ENCODE data around the gene EPGN.
A peak's percentile ranks its signal among the peaks of the same experiment; 100 is the strongest.

EPGN gene

DNA sequence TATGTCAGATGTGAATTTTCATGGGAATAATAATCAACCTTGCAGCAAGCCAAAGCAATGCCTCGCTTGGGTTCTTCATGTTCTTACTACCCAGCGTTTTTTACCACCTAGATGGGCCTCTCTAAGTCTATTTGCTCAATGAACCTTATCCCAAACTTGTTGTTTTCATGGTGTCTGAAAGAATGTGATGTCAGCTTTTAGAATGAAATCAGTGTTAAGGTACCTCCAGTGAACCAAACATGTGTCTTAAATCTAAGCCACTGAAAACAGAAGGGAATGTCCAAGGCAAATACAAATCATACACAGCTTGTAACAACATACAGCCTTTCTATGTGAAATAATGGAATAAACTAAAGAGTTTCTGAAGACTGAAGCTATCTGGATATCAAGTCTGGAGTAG, 6.7 kb downstream of the EPGN start:
- Histone ChIP-seq H3K4me1 (ENCODE audit: control insufficient read depth, insufficient read depth, low read length) (no peaks in the 10 kb centered on the region), H3K9me3 (ENCODE audit: control insufficient read depth, insufficient read depth, low read depth, low read length) (no peaks in the 10 kb centered on the region), H3K27ac (ENCODE audit: extremely low read depth, low read depth, low read length) (no peak overlapping the region), H3K36me3 (ENCODE audit: control insufficient read depth in 2 of 2, insufficient read depth in 1 of 2, low read length in 2 of 2) (no peaks in the 10 kb centered on the region), H3K4me3 (ENCODE audit: low read depth, low read length) (no peak overlapping the region)
- POLR2A ChIA-PET, result no interaction called here
- CTCF ChIA-PET, result interaction anchor here (1.2 to 1.6 kb wide), 2 partner anchors 126 to 360 kb away, joined by 3 to 7 read pairs; no protein-coding TSS in a partner anchor
- no peak for TF ChIP-seq YY1 (tag by site-specific recombination; IDR thresholded peaks at IDR 0.05)
- TF ChIP-seq, protein P1, sequence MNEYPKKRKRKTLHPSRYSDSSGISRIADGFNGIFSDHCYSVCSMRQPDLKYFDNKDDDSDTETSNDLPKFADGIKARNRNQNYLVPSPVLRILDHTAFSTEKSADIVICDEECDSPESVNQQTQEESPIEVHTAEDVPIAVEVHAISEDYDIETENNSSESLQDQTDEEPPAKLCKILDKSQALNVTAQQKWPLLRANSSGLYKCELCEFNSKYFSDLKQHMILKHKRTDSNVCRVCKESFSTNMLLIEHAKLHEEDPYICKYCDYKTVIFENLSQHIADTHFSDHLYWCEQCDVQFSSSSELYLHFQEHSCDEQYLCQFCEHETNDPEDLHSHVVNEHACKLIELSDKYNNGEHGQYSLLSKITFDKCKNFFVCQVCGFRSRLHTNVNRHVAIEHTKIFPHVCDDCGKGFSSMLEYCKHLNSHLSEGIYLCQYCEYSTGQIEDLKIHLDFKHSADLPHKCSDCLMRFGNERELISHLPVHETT (tag by site-specific recombination; IDR thresholded peaks at IDR 0.05), result no peak
- TF ChIP-seq ZNF747 (tag by site-specific recombination; IDR thresholded peaks at IDR 0.05), result no peak
- TF ChIP-seq ZNF660 (tag by site-specific recombination; IDR thresholded peaks at IDR 0.05), result no peak
- no peak for TF ChIP-seq ZNF558 (tag by site-specific recombination; IDR thresholded peaks at IDR 0.05)
- TF ChIP-seq ZBTB1 (tag by site-specific recombination; IDR thresholded peaks at IDR 0.05), result no peak
- TF ChIP-seq, protein P2, sequence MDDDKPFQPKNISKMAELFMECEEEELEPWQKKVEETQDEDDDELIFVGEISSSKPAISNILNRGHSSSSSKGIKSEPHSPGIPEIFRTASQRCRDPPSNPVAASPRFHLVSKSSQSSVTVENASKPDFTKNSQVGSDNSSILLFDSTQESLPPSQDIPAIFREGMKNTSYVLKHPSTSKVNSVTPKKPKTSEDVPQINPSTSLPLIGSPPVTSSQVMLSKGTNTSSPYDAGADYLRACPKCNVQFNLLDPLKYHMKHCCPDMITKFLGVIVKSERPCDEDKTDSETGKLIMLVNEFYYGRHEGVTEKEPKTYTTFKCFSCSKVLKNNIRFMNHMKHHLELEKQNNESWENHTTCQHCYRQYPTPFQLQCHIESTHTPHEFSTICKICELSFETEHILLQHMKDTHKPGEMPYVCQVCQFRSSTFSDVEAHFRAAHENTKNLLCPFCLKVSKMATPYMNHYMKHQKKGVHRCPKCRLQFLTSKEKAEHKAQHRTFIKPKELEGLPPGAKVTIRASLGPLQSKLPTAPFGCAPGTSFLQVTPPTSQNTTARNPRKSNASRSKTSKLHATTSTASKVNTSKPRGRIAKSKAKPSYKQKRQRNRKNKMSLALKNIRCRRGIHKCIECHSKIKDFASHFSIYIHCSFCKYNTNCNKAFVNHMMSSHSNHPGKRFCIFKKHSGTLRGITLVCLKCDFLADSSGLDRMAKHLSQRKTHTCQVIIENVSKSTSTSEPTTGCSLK (tag by site-specific recombination; IDR thresholded peaks at IDR 0.05), result no peak

DNA sequence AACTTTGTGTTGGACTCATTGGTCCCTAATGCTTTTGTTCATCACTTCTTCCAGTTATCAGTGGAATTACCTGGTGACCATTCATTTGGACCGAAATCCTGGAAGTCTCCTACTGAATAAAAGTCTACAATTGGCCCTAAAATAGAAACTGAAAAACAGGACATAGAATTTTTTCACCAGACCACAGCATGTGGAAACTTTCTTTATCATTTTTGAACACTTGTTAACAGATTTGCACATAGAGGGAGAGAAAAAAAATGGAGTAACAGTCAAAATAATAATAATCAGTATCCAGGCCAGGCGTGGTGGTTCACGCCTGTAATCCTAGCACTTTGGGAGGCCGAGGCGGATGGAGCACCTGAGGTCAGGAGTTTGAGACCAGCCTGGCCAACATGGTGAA, 7.1 kb downstream of the EPGN start:
- POLR2A ChIA-PET, result no interaction called here
- CTCF ChIA-PET, result interaction anchor here (1.2 to 1.6 kb wide), 2 partner anchors 127 to 360 kb away, joined by 3 to 7 read pairs; no protein-coding TSS in a partner anchor
- Histone ChIP-seq H3K36me3 (ENCODE audit: control insufficient read depth in 2 of 2, insufficient read depth in 1 of 2, low read length in 2 of 2) (no peaks in the 10 kb centered on the region), H3K9me3 (ENCODE audit: control insufficient read depth, insufficient read depth, low read depth, low read length) (no peaks in the 10 kb centered on the region), H3K27ac (ENCODE audit: extremely low read depth, low read depth, low read length) (no peak overlapping the region), H3K4me1 (ENCODE audit: control insufficient read depth, insufficient read depth, low read length) (no peaks in the 10 kb centered on the region), H3K4me3 (ENCODE audit: low read depth, low read length) (no peak overlapping the region)
- TF ChIP-seq FEZF1 (tag by site-specific recombination; IDR thresholded peaks at IDR 0.05), result no peak
- TF ChIP-seq ZNF707 (tag by site-specific recombination; IDR thresholded peaks at IDR 0.05), result no peak
- no peak for TF ChIP-seq WT1 (tag by site-specific recombination; IDR thresholded peaks at IDR 0.05)
- TF ChIP-seq ZFP69B (tag by site-specific recombination; IDR thresholded peaks at IDR 0.05), result no peak
- TF ChIP-seq ZFP37 (tag by site-specific recombination; IDR thresholded peaks at IDR 0.05), result no peak
- TF ChIP-seq, protein P3, sequence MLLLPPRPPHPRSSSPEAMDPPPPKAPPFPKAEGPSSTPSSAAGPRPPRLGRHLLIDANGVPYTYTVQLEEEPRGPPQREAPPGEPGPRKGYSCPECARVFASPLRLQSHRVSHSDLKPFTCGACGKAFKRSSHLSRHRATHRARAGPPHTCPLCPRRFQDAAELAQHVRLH (tag by site-specific recombination; IDR thresholded peaks at IDR 0.05), result no peak
- TF ChIP-seq, protein P4, sequence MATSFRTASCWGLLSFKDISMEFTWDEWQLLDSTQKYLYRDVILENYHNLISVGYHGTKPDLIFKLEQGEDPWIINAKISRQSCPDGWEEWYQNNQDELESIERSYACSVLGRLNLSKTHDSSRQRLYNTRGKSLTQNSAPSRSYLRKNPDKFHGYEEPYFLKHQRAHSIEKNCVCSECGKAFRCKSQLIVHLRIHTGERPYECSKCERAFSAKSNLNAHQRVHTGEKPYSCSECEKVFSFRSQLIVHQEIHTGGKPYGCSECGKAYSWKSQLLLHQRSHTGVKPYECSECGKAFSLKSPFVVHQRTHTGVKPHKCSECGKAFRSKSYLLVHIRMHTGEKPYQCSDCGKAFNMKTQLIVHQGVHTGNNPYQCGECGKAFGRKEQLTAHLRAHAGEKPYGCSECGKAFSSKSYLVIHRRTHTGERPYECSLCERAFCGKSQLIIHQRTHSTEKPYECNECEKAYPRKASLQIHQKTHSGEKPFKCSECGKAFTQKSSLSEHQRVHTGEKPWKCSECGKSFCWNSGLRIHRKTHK (tag by site-specific recombination; IDR thresholded peaks at IDR 0.05), result no peak
- TF ChIP-seq ZNF155 (tag by site-specific recombination; IDR thresholded peaks at IDR 0.05), result no peak

DNA sequence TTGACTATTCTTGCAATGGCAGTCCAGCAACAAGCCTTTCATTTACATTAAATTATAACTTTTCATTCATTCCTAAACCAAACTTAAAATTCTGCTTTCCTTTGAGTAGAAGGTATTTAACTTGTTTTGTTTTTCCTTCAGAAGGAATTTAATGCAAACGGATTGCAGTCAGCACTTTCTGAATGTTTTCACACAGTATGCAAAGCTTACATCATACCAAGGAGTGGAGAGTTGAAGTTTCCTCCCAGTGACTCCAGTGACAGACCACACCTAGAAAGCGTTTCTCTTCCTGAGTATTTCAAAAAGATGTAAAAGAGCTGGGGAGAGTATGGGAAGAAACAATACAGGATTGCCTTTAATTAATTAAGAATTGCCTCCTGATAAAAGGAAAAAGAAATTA, 8.1 kb downstream of the EPGN start:
- TF ChIP-seq SETDB1 (IDR thresholded peaks at IDR 0.05; ENCODE audit: insufficient read length, low read length), result no peak
- TF ChIP-seq ZNF510 (tag by site-specific recombination; IDR thresholded peaks at IDR 0.05; ENCODE audit: insufficient replicate concordance), result no peak
- no peak for TF ChIP-seq ZNF221 (tag by site-specific recombination; IDR thresholded peaks at IDR 0.05; ENCODE audit: borderline replicate concordance)
- TF ChIP-seq, protein P5, sequence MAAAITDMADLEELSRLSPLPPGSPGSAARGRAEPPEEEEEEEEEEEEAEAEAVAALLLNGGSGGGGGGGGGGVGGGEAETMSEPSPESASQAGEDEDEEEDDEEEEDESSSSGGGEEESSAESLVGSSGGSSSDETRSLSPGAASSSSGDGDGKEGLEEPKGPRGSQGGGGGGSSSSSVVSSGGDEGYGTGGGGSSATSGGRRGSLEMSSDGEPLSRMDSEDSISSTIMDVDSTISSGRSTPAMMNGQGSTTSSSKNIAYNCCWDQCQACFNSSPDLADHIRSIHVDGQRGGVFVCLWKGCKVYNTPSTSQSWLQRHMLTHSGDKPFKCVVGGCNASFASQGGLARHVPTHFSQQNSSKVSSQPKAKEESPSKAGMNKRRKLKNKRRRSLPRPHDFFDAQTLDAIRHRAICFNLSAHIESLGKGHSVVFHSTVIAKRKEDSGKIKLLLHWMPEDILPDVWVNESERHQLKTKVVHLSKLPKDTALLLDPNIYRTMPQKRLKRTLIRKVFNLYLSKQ (tag by site-specific recombination; IDR thresholded peaks at IDR 0.05; ENCODE audit: borderline replicate concordance), result no peak
- TF ChIP-seq, protein P4 (tag by site-specific recombination; IDR thresholded peaks at IDR 0.05), result no peak
- no peak for TF ChIP-seq ZNF404 (tag by site-specific recombination; IDR thresholded peaks at IDR 0.05)
- TF ChIP-seq ZNF335 (tag by site-specific recombination; conservative IDR thresholded peaks at IDR 0.05), result 0 out of 2 replicates have a peak, but pooled peaks have one; percentile 18
- no peak for TF ChIP-seq ZNF561 (tag by site-specific recombination; IDR thresholded peaks at IDR 0.05; ENCODE audit: borderline replicate concordance)
- TF ChIP-seq ZNF514 (tag by site-specific recombination; IDR thresholded peaks at IDR 0.05), result no peak
- no peaks in the 10 kb centered on the region for H3K4me1 ChIP-seq (ENCODE audit: control insufficient read depth, insufficient read depth, low read length)
- POLR2A ChIA-PET, result no interaction called here
- CTCF ChIA-PET, result interaction anchor here (0.7 to 2.6 kb wide), 4 partner anchors 127 to 986 kb away, joined by 3 to 14 read pairs (median 6); no protein-coding TSS in a partner anchor
- H3K4me3 ChIP-seq (ENCODE audit: low read depth, low read length), result no peak overlapping the region
- no peaks in the 10 kb centered on the region for H3K36me3 ChIP-seq (ENCODE audit: control insufficient read depth in 2 of 2, insufficient read depth in 1 of 2, low read length in 2 of 2)
- no peak overlapping the region for H3K27ac ChIP-seq (ENCODE audit: extremely low read depth, low read depth, low read length)
- no peaks in the 10 kb centered on the region for H3K9me3 ChIP-seq (ENCODE audit: control insufficient read depth, insufficient read depth, low read depth, low read length)

Data from HEK293 (cell line).